Caco-2 (cell line): Measurements from ENCODE around the gene FAM83C. TPM values are rescaled to one million over a fixed set of nuclear protein-coding genes. Genes with fewer than 3 reads are reported as not detected.

ENCODE experiments used
- BruUV-seq: library from RNA; stranded (reverse); fragments of 400-500 nt; replicated peaks from 2 replicates; lab custom pipeline; 2021; lab: Mats Ljungman, UMichigan
- CTCF ChIA-PET: fragments of 300-600 bp; sonication (Branson Sonifier 250); formaldehyde crosslinking; loops from one replicate; lab custom pipeline; 2022; ENCODE audit warnings: antibody characterized with exemption; lab: Charles Lee
- POLR2A ChIA-PET: fragments of 300-600 bp; sonication (Branson Sonifier 250); formaldehyde crosslinking; loops from one replicate; lab custom pipeline; 2022; ENCODE audit warnings: antibody characterized with exemption; lab: Charles Lee
- DNase-seq, 2 experiments: peaks; one replicate each; pipeline versions ENCODE4 v3.0.0 to v3.0.0-alpha.2; 2020 to 2022
- H3K27me3 ChIP-seq: replicated peaks from 2 replicates; pipeline ENCODE4 v1.6.0; 2011; ENCODE audit warnings: low read length; ENCODE audit not compliant: control insufficient read depth, insufficient read depth
- H3K36me3 ChIP-seq: 2 replicates; pipeline ENCODE4 v1.5.1; 2011; ENCODE audit warnings: low read length; ENCODE audit not compliant: control insufficient read depth, insufficient read depth
- H3K4me1 ChIP-seq: fragments of 250-450 bp; sonication (Bioruptor Pico); 2 replicates; pipeline ENCODE4 v1.5.1; 2020; ENCODE audit warnings: mild to moderate bottlenecking
- H3K4me3 ChIP-seq: 2 replicates; pipeline ENCODE4 v1.5.1; 2011; ENCODE audit warnings: low read depth, mild to moderate bottlenecking, control low read depth, low read length
- H3K9me3 ChIP-seq: fragments of 250-450 bp; sonication (Bioruptor Pico); 2 replicates; pipeline ENCODE4 v1.5.1; 2020; ENCODE audit warnings: mild to moderate bottlenecking, moderate library complexity
- H3K27ac Mint-ChIP-seq: one replicate; pipeline ENCODE4 v1.8.0; 2022; ENCODE audit warnings: mixed read lengths; ENCODE audit not compliant: unreplicated experiment
- H3K27me3 Mint-ChIP-seq: one replicate; pipeline ENCODE4 v1.8.0; 2022; ENCODE audit warnings: mixed read lengths; ENCODE audit not compliant: insufficient read depth, unreplicated experiment
- H3K36me3 Mint-ChIP-seq: one replicate; pipeline ENCODE4 v1.8.0; 2022; ENCODE audit warnings: mild to moderate bottlenecking, mixed read lengths; ENCODE audit not compliant: insufficient read depth, unreplicated experiment
- H3K4me1 Mint-ChIP-seq: one replicate; pipeline ENCODE4 v1.8.0; 2022; ENCODE audit warnings: low read depth, mixed read lengths; ENCODE audit not compliant: unreplicated experiment
- H3K4me3 Mint-ChIP-seq: one replicate; pipeline ENCODE4 v1.8.0; 2022; ENCODE audit warnings: mild to moderate bottlenecking, moderate library complexity, mixed read lengths; ENCODE audit not compliant: unreplicated experiment
- H3K9me3 Mint-ChIP-seq: one replicate; pipeline ENCODE4 v1.8.0; 2022; ENCODE audit warnings: mixed read lengths; ENCODE audit not compliant: unreplicated experiment
- intact Hi-C: fragments of 100-400 bp; cut with micrococcal nuclease; formaldehyde crosslinking; loops from one replicate; pipeline ENCODE4 v1.10.0; 2022; ENCODE audit not compliant: unreplicated experiment
- total RNA-seq: library from RNA; stranded (reverse); gene quantifications from 2 replicates; pipeline ENCODE4 v1.2.3, GENCODE V29; 2022
- TF ChIP-seq, protein P1 (sequence below), 2 experiments: fragments of 200-600 bp in 1 of 2; IDR thresholded peaks; 1 replicate in 1 of 2; 2 replicates in 1 of 2; pipeline versions ENCODE4 v1.5.1 to v1.8.0; 2011 to 2022; ENCODE audit warnings: antibody characterized with exemption in 1 of 2, control low read depth in 1 of 2, inconsistent platforms in 1 of 2, low read depth in 1 of 2, low read length in 1 of 2, mild to moderate bottlenecking in 1 of 2, moderate library complexity in 1 of 2; ENCODE audit not compliant: insufficient read depth in 1 of 2, severe bottlenecking in 1 of 2, unreplicated experiment in 1 of 2

Gene FAM83C
- total RNA-seq, 1 experiment from 2014 or later, result not detected

DNA sequence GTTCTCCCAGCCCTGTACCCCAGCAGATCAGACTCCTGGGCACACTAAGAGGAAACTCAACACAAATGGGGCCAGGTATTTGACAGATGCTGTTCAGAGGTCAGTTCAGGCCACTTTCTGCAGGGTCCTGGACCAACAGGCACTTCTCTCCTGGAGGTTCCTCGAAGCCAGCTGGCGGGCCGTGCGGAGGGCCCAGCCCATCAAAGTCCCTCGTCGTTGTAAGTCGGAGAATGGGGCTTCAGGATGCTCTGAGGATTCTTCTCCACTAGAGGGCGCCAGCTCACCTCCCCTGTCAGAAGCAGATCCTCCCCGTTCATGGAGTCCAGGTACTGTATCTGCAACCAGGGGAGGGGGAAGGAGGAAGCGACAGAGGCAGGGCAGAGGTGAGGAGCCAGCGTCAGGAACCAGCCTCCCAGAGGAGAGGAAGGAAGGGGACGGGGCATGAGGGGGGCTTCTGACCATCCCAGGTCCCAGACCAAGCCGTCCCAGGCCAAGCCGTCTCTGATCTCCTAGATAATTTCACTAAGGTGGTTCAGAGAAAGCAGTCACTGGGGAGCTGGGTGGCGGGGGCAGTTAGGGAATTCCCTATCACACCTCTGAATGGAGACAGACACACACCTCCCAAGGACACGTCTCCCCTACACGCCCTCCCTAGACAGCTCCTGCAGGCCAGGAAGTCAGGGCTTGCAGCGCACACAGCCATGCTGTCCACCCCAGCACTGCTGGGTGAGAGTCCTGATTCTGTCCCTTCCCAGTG lies 11.7 kb upstream of the FAM83C start:
- no TSS peak for BruUV-seq
- peaks cover 3% of the 10 kb centered on the region; the same call in 1 of the 2 replicates for H3K36me3 ChIP-seq
- ChIA-PET POLR2A (interaction anchor here (0.6 kb wide), 3 partner anchors 13 to 428 kb away, joined by 3 to 5 read pairs (median 4); partner anchors contain the start of gene ACSS2), CTCF (interaction anchor here (0.6 to 8.3 kb wide), 22 partner anchors 10 to 441 kb away, joined by 3 to 167 read pairs (median 5); partner anchors contain the start of genes CEP250, EIF6, GDF5 and UQCC1)
- H3K4me3 Mint-ChIP-seq, result peak overlapping the region; percentile 28
- H3K4me1 Mint-ChIP-seq, result peaks cover 41% of the 10 kb centered on the region
- no peaks in the 10 kb centered on the region for H3K27me3 ChIP-seq
- H3K9me3 Mint-ChIP-seq, result no peaks in the 10 kb centered on the region
- DNase-seq, result peak; percentile 97
- H3K27me3 Mint-ChIP-seq, result no peaks in the 10 kb centered on the region
- TF ChIP-seq, protein P1, sequence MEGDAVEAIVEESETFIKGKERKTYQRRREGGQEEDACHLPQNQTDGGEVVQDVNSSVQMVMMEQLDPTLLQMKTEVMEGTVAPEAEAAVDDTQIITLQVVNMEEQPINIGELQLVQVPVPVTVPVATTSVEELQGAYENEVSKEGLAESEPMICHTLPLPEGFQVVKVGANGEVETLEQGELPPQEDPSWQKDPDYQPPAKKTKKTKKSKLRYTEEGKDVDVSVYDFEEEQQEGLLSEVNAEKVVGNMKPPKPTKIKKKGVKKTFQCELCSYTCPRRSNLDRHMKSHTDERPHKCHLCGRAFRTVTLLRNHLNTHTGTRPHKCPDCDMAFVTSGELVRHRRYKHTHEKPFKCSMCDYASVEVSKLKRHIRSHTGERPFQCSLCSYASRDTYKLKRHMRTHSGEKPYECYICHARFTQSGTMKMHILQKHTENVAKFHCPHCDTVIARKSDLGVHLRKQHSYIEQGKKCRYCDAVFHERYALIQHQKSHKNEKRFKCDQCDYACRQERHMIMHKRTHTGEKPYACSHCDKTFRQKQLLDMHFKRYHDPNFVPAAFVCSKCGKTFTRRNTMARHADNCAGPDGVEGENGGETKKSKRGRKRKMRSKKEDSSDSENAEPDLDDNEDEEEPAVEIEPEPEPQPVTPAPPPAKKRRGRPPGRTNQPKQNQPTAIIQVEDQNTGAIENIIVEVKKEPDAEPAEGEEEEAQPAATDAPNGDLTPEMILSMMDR (IDR thresholded peaks at IDR 0.05; ENCODE audit: insufficient read depth in 1 of 2, low read depth in 1 of 2, low read length in 1 of 2, severe bottlenecking in 1 of 2, unreplicated experiment in 1 of 2), result peak; percentile 99 to 100
- peaks cover 27% of the 10 kb centered on the region for H3K36me3 Mint-ChIP-seq
- peaks cover 44% of the 10 kb centered on the region for H3K4me1 ChIP-seq
- H3K27ac Mint-ChIP-seq, result peak overlapping the region; percentile 54
- no peak overlapping the region for H3K4me3 ChIP-seq
- H3K9me3 ChIP-seq, result no peaks in the 10 kb centered on the region
- intact Hi-C loops, result loop anchor here (1.0 kb wide), 4 partner anchors 20 to 143 kb away; partner anchors contain the start of gene EIF6

DNA sequence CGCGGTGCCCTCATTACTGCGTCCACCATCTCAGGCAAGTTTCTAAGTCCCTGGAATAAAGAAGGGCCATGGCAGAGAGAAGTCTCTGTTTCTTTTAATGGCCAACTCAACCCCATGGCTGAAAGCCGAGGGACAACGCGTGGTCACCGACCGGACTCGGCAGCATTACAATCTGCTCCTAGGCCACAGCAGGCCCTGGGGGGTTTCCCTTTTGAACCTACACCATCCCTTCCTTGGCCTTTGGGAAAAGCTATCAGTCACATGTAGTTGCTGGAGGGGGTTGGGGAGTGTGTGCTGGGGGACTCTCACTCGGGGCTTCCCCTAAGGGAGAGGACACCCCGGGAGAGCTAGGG lies 11.1 kb upstream of the FAM83C start:
- no peak overlapping the region for H3K27ac Mint-ChIP-seq
- H3K36me3 ChIP-seq, result peaks cover 3% of the 10 kb centered on the region; the same call in 1 of the 2 replicates
- H3K27me3 Mint-ChIP-seq, result no peaks in the 10 kb centered on the region
- BruUV-seq, result no TSS peak
- H3K4me1 ChIP-seq, result peaks cover 44% of the 10 kb centered on the region
- peaks cover 27% of the 10 kb centered on the region for H3K36me3 Mint-ChIP-seq
- no peak overlapping the region for H3K4me3 ChIP-seq
- no peaks in the 10 kb centered on the region for H3K9me3 Mint-ChIP-seq
- DNase-seq, result no peak
- ChIA-PET CTCF (interaction anchor here (0.6 to 8.3 kb wide), 17 partner anchors 9 to 441 kb away, joined by 3 to 167 read pairs (median 12); partner anchors contain the start of genes CEP250, EIF6, GDF5 and UQCC1), POLR2A (no interaction called here)
- H3K4me3 Mint-ChIP-seq, result no peak overlapping the region
- no peaks in the 10 kb centered on the region for H3K9me3 ChIP-seq
- H3K4me1 Mint-ChIP-seq, result peaks cover 41% of the 10 kb centered on the region
- TF ChIP-seq, protein P1 (IDR thresholded peaks at IDR 0.05; ENCODE audit: insufficient read depth in 1 of 2, low read depth in 1 of 2, low read length in 1 of 2, severe bottlenecking in 1 of 2, unreplicated experiment in 1 of 2), result no peak
- no peaks in the 10 kb centered on the region for H3K27me3 ChIP-seq
- intact Hi-C loops, result no loop called here

DNA sequence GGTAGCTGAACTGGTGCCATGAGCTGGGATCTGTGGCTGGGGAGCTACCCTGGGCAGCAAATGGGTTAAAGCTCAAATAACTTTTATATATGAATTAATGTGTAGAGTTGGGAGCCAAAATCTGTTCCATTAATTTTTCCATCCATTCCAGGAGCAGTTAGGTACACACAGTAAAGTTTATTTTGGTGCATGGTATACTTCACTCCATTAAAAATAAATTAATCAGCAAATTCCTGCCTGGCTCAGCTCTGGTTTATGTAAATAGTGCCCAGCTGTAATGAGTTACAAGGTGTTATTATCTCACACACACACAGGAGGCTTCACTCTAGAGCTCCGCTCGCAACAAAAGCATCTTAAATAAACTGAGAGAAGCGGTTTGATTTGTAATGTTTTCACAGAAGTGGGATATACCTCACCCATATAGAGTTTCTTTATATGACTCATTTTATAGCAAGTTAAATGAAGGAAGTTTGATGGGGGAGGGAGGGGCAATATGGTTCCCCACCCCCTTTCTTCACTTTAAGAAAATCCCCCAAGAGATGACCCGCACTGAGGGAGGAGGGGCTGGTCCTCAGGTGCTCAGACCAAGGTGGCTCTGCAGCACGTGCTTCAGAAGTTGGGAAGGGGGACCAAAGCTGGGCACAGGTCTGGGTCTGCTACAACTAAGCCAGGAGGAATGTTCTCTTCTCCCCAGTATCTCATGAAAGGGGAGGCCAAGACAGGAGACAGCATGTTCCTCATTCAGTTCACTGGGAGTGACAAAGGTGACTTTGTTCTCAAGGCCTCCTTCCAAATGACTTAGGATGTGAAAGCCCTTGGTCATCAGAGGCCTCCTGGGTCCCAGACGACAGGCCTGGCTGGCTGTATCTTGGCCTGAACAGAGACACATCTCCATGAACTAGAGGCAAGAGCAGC lies 10.5 kb upstream of the FAM83C start:
- Histone ChIP-seq H3K4me3 (no peak overlapping the region), H3K36me3 (peaks cover 3% of the 10 kb centered on the region; the same call in 1 of the 2 replicates), H3K27me3 (no peaks in the 10 kb centered on the region), H3K4me1 (peaks cover 43% of the 10 kb centered on the region), H3K9me3 (no peaks in the 10 kb centered on the region)
- no peak overlapping the region for H3K4me3 Mint-ChIP-seq
- ChIA-PET POLR2A (interaction anchor here (0.7 kb wide), 1 partner anchor 24 kb away, joined by 3 read pairs; no protein-coding TSS in a partner anchor), CTCF (interaction anchor here (0.8 to 8.3 kb wide), 12 partner anchors 15 to 158 kb away, joined by 3 to 167 read pairs (median 16); partner anchors contain the start of genes CEP250 and EIF6)
- intact Hi-C loops, result no loop called here
- no peak overlapping the region for H3K27ac Mint-ChIP-seq
- H3K9me3 Mint-ChIP-seq, result no peaks in the 10 kb centered on the region
- DNase-seq, result no peak
- H3K4me1 Mint-ChIP-seq, result peaks cover 41% of the 10 kb centered on the region
- peaks cover 27% of the 10 kb centered on the region for H3K36me3 Mint-ChIP-seq
- no peaks in the 10 kb centered on the region for H3K27me3 Mint-ChIP-seq
- TSS peak; percentile 8 for BruUV-seq
- TF ChIP-seq, protein P1 (IDR thresholded peaks at IDR 0.05; ENCODE audit: insufficient read depth in 1 of 2, low read depth in 1 of 2, low read length in 1 of 2, severe bottlenecking in 1 of 2, unreplicated experiment in 1 of 2), result no peak
